Body of pancreas (tissue), 4 donors: Measurements from ENCODE around the gene TNS2. TPM values are rescaled to one million over a fixed set of nuclear protein-coding genes. Genes with fewer than 3 reads are reported as not detected.
A peak's percentile ranks its signal among the peaks of the same experiment; 100 is the strongest.
"Not testable (repeated sequence)": the region's sequence is repeated elsewhere in the genome, so short reads cannot be mapped to it uniquely, and the experiment has no call there.

Experiments
- ATAC-seq: fragments of 150-250 bp; one replicate; pipeline ENCODE4 v1.9.1; 2016
- DNase-seq, 4 donors: peaks; one replicate each; pipeline ENCODE4 v3.0.0-alpha.2; 2019
- H3K27ac ChIP-seq, 4 donors: fragments of 200-600 bp; sonication (generic); 1 replicate in 3 of 4; 2 replicates in 1 of 4; pipeline versions ENCODE4 v1.5.1 to v1.6.1; 2016 to 2019; ENCODE audit warnings: mild to moderate bottlenecking in 1 of 4, mixed read lengths in 1 of 4, moderate library complexity in 1 of 4
- H3K27me3 ChIP-seq, 2 donors: fragments of 200-600 bp; sonication (generic); one replicate each; pipeline ENCODE4 v1.6.0; 2016; ENCODE audit warnings: mild to moderate bottlenecking in 1 of 2
- H3K36me3 ChIP-seq, 2 donors: fragments of 200-600 bp; sonication (generic); replicated peaks in 1 of 2; 2 replicates each; pipeline ENCODE4 v1.5.1; 2016; ENCODE audit warnings: low read depth in 2 of 2; ENCODE audit not compliant: insufficient read depth in 1 of 2
- H3K4me1 ChIP-seq: fragments of 200-600 bp; sonication (generic); one replicate; pipeline ENCODE4 v1.6.0; 2016
- H3K4me3 ChIP-seq, 2 donors: fragments of 200-600 bp; sonication (generic); 1 replicate in 1 of 2; 2 replicates in 1 of 2; pipeline ENCODE4 v1.5.1; 2016 to 2019
- H3K9me3 ChIP-seq, 3 donors: fragments of 200-600 bp; sonication (generic); 1 replicate in 2 of 3; 2 replicates in 1 of 3; pipeline ENCODE4 v1.5.1; 2016
- POLR2A ChIP-seq, 3 donors: fragments of 450-650 bp; IDR thresholded peaks; one replicate each; pipeline ENCODE4 v1.6.1; 2016; ENCODE audit warnings: antibody characterized with exemption in 3 of 3, mild to moderate bottlenecking in 2 of 3
- WGBS, 2 donors: methylation state at CpG; one replicate each; pipeline ENCODE4 v1.1.5; 2017; 5-methylcytosine and 5-hydroxymethylcytosine counted together
- intact Hi-C: fragments of 100-400 bp; cut with DNase I; formaldehyde crosslinking; loops from one replicate; pipeline ENCODE4 v1.15.1; 2023
- total RNA-seq, 2 donors: library from RNA; depleted of rRNA; stranded (reverse); fragments of >200 nt; gene quantifications; one replicate each; pipeline ENCODE4 v1.1.0, GENCODE V29; 2016
- TF ChIP-seq, protein P1 (sequence below), 7 experiments: fragments of 450-650 bp in 4 of 7; fragments of 200-600 bp in 3 of 7; sonication (generic) in 3 of 7; IDR thresholded peaks; one replicate each; pipeline ENCODE4 v1.5.1; 2016 to 2019; ENCODE audit warnings: antibody characterized with exemption in 7 of 7

TNS2 gene
- total RNA-seq, 2 donors from 2014 or later = 75.5 to 113 TPM

DNA sequence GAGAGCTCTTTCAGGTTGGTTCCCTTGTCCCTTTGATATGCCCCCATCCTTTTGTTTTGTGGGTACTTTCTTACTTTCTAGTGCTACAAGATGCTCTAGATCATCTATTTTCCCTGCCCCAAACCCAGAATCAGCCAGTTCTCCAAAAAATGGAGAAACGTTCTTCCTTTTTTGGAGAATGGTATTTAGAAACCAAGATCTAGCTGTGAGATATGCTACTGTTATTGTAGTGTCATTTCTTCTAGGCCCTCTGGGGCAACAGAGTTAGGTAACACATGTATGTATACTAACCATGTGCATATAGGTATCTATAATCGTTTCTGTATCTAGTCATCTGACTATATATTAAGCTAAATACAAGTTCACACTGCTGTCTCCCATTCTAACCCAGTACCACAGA lies 40.7 kb downstream of the TNS2 start:
- no peak overlapping the region for H3K4me3 ChIP-seq
- 40 to 49% methylated on average over 2 of the region's 2 CpGs for WGBS, 2 donors

DNA sequence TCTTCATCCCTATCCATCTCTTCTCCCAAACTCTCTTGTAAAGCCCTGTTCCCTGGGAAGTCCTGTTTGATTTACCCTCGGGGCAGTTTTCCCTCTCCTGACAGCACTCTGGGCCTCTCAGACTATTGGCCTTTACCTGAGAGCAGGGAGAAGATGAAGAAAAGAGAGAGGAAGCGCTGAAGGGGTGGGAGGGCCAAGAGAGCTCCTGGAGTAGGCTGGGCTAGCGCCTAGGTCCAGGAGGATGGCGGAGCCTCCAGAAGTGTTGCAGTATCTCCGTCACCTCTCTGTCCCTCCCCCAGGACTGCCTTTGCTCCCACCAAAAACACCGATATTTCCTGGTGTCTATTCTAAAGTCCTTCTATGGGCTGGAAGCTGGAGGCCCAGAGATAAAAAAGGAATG lies 41.9 kb downstream of the TNS2 start:
- no peak for DNase-seq
- WGBS, 2 donors = 78 to 84% methylated on average over 6 of the region's 6 CpGs

More for the DNA sequence above, 40.7 kb downstream of the TNS2 start:
- Histone ChIP-seq H3K27me3 (no peaks in the 10 kb centered on the region), H3K36me3 (no peaks in the 10 kb centered on the region), H3K9me3 (no peaks in the 10 kb centered on the region), H3K27ac (no peak overlapping the region), H3K4me1 (no peaks in the 10 kb centered on the region)
- no peak for TF ChIP-seq POLR2A (IDR thresholded peaks at IDR 0.05)
- TF ChIP-seq, protein P1, sequence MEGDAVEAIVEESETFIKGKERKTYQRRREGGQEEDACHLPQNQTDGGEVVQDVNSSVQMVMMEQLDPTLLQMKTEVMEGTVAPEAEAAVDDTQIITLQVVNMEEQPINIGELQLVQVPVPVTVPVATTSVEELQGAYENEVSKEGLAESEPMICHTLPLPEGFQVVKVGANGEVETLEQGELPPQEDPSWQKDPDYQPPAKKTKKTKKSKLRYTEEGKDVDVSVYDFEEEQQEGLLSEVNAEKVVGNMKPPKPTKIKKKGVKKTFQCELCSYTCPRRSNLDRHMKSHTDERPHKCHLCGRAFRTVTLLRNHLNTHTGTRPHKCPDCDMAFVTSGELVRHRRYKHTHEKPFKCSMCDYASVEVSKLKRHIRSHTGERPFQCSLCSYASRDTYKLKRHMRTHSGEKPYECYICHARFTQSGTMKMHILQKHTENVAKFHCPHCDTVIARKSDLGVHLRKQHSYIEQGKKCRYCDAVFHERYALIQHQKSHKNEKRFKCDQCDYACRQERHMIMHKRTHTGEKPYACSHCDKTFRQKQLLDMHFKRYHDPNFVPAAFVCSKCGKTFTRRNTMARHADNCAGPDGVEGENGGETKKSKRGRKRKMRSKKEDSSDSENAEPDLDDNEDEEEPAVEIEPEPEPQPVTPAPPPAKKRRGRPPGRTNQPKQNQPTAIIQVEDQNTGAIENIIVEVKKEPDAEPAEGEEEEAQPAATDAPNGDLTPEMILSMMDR (IDR thresholded peaks at IDR 0.05) = no peak
- no peak for DNase-seq
- ATAC-seq = no peak
- intact Hi-C loops = no loop called here

DNA sequence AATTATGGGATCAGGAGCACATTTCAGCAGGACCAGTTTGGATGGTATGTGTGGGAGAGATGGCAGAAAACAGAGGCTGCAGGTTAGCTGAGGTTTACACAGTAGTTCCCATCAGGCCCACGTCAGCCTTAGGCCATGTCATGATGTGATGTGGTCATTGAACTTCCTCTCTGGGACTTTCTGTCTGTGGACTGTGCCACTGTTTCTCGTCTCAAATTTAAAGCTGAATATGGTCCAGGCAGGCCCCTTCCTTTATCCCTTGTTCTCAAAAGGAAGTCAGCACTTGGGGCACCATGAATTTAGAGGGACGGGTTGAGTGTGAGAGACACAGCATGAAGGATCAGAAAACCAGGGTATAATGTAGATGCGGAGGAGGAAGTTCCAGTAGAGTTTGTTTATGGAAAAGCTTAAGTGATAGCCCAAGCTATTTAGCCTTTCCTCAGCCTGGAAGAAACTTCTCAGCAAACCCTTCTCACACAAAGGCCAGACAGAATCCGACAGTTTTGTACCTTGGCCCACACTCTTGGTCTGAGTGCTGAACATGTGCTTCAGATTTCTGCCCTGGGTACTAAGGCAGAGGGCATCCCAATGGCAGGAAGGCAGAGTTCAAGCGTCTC lies 44.0 kb downstream of the TNS2 start:
- no peak for ATAC-seq
- intact Hi-C loops = no loop called here
- peak overlapping the region in 1 of 4 donors; percentile 10 for H3K27ac ChIP-seq

More for the DNA sequence above, 41.9 kb downstream of the TNS2 start:
- intact Hi-C loops = no loop called here
- H3K4me1 ChIP-seq = no peaks in the 10 kb centered on the region
- no peak for ATAC-seq
- no peak overlapping the region for H3K27ac ChIP-seq
- H3K27me3 ChIP-seq = no peaks in the 10 kb centered on the region
- H3K4me3 ChIP-seq = no peak overlapping the region
- no peaks in the 10 kb centered on the region for H3K36me3 ChIP-seq
- TF ChIP-seq, protein P1 (IDR thresholded peaks at IDR 0.05) = no peak
- TF ChIP-seq POLR2A (IDR thresholded peaks at IDR 0.05) = no peak
- H3K9me3 ChIP-seq = no peaks in the 10 kb centered on the region

DNA sequence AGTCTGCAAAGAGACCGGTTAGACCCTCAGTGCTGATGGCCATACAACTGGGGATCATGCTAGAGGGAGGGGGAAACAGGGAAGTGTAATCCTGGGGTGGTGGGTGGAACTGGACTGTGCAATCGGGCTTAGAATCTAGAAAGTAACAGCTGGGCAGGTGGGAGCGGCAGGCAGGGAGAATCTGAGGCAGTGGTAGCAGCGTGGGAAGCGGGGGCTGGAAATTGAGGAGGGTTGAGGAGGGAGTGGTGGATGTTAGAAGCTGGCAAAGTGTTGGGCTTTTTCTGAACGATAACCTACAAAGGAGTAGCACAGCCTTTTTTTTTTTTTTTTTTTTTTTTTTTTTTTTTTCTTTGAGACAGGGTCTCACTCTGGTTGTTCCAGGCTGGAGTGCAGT lies 44.5 kb downstream of the TNS2 start:
- 75 to 78% methylated on average over 6 of the region's 6 CpGs for WGBS, 2 donors
- TF ChIP-seq, protein P1 (IDR thresholded peaks at IDR 0.05) = no peak
- no peak for TF ChIP-seq POLR2A (IDR thresholded peaks at IDR 0.05)
- H3K36me3 ChIP-seq = no peaks in the 10 kb centered on the region
- no peaks in the 10 kb centered on the region for H3K27me3 ChIP-seq
- peaks cover 26% of the 10 kb centered on the region for H3K4me1 ChIP-seq
- H3K27ac ChIP-seq = peak overlapping the region in 1 of 4 donors; percentile 10
- intact Hi-C loops = no loop called here
- ATAC-seq = no peak
- no peaks in the 10 kb centered on the region for H3K9me3 ChIP-seq
- no peak overlapping the region for H3K4me3 ChIP-seq
- no peak for DNase-seq

More for the DNA sequence above, 44.0 kb downstream of the TNS2 start:
- WGBS, 2 donors = 67 to 86% methylated on average over 6 of the region's 6 CpGs
- no peaks in the 10 kb centered on the region for H3K36me3 ChIP-seq
- peaks cover 21% of the 10 kb centered on the region for H3K4me1 ChIP-seq
- no peaks in the 10 kb centered on the region for H3K27me3 ChIP-seq
- H3K4me3 ChIP-seq = no peak overlapping the region
- H3K9me3 ChIP-seq = no peaks in the 10 kb centered on the region
- DNase-seq = no peak
- TF ChIP-seq, protein P1 (IDR thresholded peaks at IDR 0.05) = no peak
- TF ChIP-seq POLR2A (IDR thresholded peaks at IDR 0.05) = no peak

DNA sequence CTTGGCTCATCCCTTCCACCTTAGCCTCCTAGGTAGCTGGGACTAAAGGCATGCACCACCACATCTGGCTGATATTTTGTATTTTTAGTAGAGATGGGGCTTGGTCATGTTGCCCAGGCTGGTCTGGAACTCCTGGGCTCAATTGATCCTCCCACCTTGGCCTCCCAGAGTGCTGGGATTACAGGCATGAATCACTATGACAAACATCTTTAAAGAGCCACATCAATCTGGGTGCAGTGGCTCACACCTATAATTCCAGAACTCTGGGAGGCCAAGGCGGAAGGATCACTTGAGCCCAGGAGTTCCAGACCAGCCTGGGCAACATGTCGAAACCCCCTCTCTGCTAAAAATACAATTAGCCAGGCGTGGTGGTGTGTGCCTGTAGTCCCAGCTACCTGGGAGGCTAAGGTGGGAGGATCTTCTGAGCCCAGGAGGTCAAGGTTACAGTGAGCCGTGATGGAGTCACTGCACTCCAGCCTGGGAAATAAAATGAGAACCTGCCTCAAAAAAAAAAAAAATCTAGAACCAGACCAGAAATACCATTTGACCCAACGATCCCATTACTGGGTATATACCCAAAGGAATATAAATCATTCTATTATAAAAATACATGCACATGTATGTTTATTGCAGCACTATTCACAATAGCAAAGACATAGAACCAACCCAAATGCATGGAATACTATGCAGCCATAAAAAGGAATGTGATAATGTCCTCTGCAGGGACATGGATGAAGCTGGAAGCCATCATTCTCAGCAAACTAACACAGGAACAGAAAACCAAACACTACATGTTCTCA lies 45.1 kb downstream of the TNS2 start:
- H3K27me3 ChIP-seq, H3K9me3 ChIP-seq, DNase-seq, H3K4me3 ChIP-seq, H3K36me3 ChIP-seq, H3K27ac ChIP-seq, intact Hi-C loops, ATAC-seq: not testable (repeated sequence)
- H3K4me1 ChIP-seq = peaks cover 27% of the 10 kb centered on the region
- WGBS, 2 donors = 86 to 88% methylated on average over 5 of the region's 5 CpGs

DNA sequence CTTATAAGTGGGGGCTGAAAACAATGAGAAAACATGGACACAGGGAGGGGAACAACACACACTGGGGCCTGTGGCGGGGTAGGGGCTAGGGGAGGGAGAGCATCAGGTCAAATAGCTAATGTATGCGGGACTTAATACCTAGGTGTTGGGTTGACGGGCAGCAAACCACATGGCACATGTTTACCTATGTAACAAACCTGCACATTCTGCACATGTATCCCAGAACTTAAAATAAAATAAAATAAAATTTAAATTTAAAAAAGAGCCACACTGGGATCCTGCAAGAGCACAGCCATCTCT lies 45.7 kb downstream of the TNS2 start:
- intact Hi-C loops, H3K9me3 ChIP-seq, H3K36me3 ChIP-seq, DNase-seq, H3K27me3 ChIP-seq, H3K27ac ChIP-seq, H3K4me3 ChIP-seq, ATAC-seq: not testable (repeated sequence)
- peaks cover 27% of the 10 kb centered on the region for H3K4me1 ChIP-seq
- 94 to 95% methylated on average over 3 of the region's 3 CpGs for WGBS, 2 donors
